H9 (cell line): ENCODE data around the gene FIGNL2. TPM values are rescaled to one million over a fixed set of nuclear protein-coding genes. Genes with fewer than 3 reads are reported as not detected.

Experiments
- DNase-seq: peaks from one replicate; pipeline ENCODE4 v3.0.0-alpha.2; 2017
- H2AFZ ChIP-seq: one replicate; pipeline ENCODE4 v1.6.1; 2013; ENCODE audit warnings: mild to moderate bottlenecking, low read length, control low read depth, moderate library complexity
- H2AK5ac ChIP-seq: 2 replicates; pipeline ENCODE4 v1.6.1; 2013; ENCODE audit warnings: low read length, control low read depth, mixed read lengths; ENCODE audit not compliant: insufficient read length
- H2BK120ac ChIP-seq: one replicate; pipeline ENCODE4 v1.6.1; 2013; ENCODE audit warnings: low read depth, mild to moderate bottlenecking, low read length, control low read depth, inconsistent platforms; ENCODE audit not compliant: poor library complexity, severe bottlenecking
- H2BK12ac ChIP-seq: 2 replicates; pipeline ENCODE4 v1.6.1; 2013; ENCODE audit warnings: low read length, control low read depth, mixed read lengths, low read depth; ENCODE audit not compliant: insufficient read length
- H2BK15ac ChIP-seq: 2 replicates; pipeline ENCODE4 v1.6.1; 2013; ENCODE audit warnings: low read depth, low read length, control low read depth
- H2BK20ac ChIP-seq: one replicate; pipeline ENCODE4 v1.6.1; 2013; ENCODE audit warnings: low read depth, mild to moderate bottlenecking, low read length, control low read depth, inconsistent platforms; ENCODE audit not compliant: poor library complexity, severe bottlenecking
- H2BK5ac ChIP-seq: 2 replicates; pipeline ENCODE4 v1.6.1; 2013; ENCODE audit warnings: low read length, control low read depth, mixed read lengths; ENCODE audit not compliant: insufficient read length
- H3K14ac ChIP-seq: 2 replicates; pipeline ENCODE4 v1.6.1; 2013; ENCODE audit warnings: low read length, control low read depth; ENCODE audit not compliant: insufficient read depth
- H3K18ac ChIP-seq: 2 replicates; pipeline ENCODE4 v1.6.1; 2013; ENCODE audit warnings: low read depth, mild to moderate bottlenecking, mixed read lengths, low read length, control low read depth; ENCODE audit not compliant: insufficient read length
- H3K23ac ChIP-seq: 2 replicates; pipeline ENCODE4 v1.6.1; 2013; ENCODE audit warnings: low read length, control low read depth, mixed read lengths, low read depth; ENCODE audit not compliant: insufficient read length
- H3K23me2 ChIP-seq: 2 replicates; pipeline ENCODE4 v1.6.1; 2013; ENCODE audit warnings: low read depth, mild to moderate bottlenecking, mixed read lengths, low read length, control low read depth; ENCODE audit not compliant: insufficient read length, poor library complexity, severe bottlenecking
- H3K27ac ChIP-seq: 2 replicates; pipeline ENCODE4 v1.5.1; 2013; ENCODE audit warnings: low read length, control low read depth, mixed read lengths, low read depth; ENCODE audit not compliant: insufficient read length
- H3K27me3 ChIP-seq: 2 replicates; pipeline ENCODE4 v1.6.1; 2013; ENCODE audit warnings: low read length, control low read depth, inconsistent platforms; ENCODE audit not compliant: insufficient read depth
- H3K4ac ChIP-seq: 2 replicates; pipeline ENCODE4 v1.6.1; 2013; ENCODE audit warnings: low read depth, mild to moderate bottlenecking, control low read depth, inconsistent platforms, low read length, moderate library complexity
- H3K4me1 ChIP-seq: 2 replicates; pipeline ENCODE4 v1.6.1; 2013; ENCODE audit warnings: low read length, control low read depth, inconsistent platforms; ENCODE audit not compliant: insufficient read depth
- H3K4me2 ChIP-seq: 2 replicates; pipeline ENCODE4 v1.6.1; 2013; ENCODE audit warnings: low read length, control low read depth, mixed read lengths; ENCODE audit not compliant: insufficient read length, insufficient read depth
- H3K56ac ChIP-seq: 2 replicates; pipeline ENCODE4 v1.6.1; 2013; ENCODE audit warnings: low read depth, mild to moderate bottlenecking, mixed read lengths, low read length, control low read depth; ENCODE audit not compliant: insufficient read length
- H3K79me1 ChIP-seq: 2 replicates; pipeline ENCODE4 v1.6.1; 2013; ENCODE audit warnings: low read depth, mild to moderate bottlenecking, moderate library complexity, low read length, control low read depth, inconsistent platforms; ENCODE audit not compliant: insufficient read depth, poor library complexity, severe bottlenecking
- H3K79me2 ChIP-seq: 2 replicates; pipeline ENCODE4 v1.6.1; 2013; ENCODE audit warnings: low read length, control low read depth, inconsistent platforms; ENCODE audit not compliant: insufficient read depth
- H3K9ac ChIP-seq: 2 replicates; pipeline ENCODE4 v1.6.1; 2013; ENCODE audit warnings: low read length, control low read depth, mixed read lengths; ENCODE audit not compliant: insufficient read length; ENCODE audit errors: extremely low read depth
- H3K9me3 ChIP-seq: one replicate; pipeline ENCODE4 v1.6.1; 2013; ENCODE audit warnings: low read depth, low read length, inconsistent platforms; ENCODE audit not compliant: control insufficient read depth
- H3T11ph ChIP-seq: one replicate; pipeline ENCODE4 v1.6.1; 2013; ENCODE audit warnings: mild to moderate bottlenecking, low read length, control low read depth, inconsistent platforms
- H4K20me1 ChIP-seq: one replicate; pipeline ENCODE4 v1.6.1; 2013; ENCODE audit not compliant: control insufficient read depth, insufficient read length, insufficient read depth
- H4K5ac ChIP-seq: 2 replicates; pipeline ENCODE4 v1.6.1; 2013; ENCODE audit warnings: low read depth, mild to moderate bottlenecking, mixed read lengths, low read length, control low read depth; ENCODE audit not compliant: insufficient read length
- H4K8ac ChIP-seq: replicated peaks from 2 replicates; pipeline ENCODE4 v1.6.1; 2013; ENCODE audit warnings: low read length, control low read depth, mixed read lengths, low read depth; ENCODE audit not compliant: insufficient read length
- H4K91ac ChIP-seq: 2 replicates; pipeline ENCODE4 v1.6.1; 2013; ENCODE audit warnings: low read depth, mild to moderate bottlenecking, moderate library complexity, mixed read lengths, low read length, control low read depth; ENCODE audit not compliant: insufficient read length
- H3K27ac Mint-ChIP-seq, 3 experiments: 2 replicates in 2 of 3; 3 replicates in 1 of 3; pipeline ENCODE4 v1.8.0; 2020 to 2021; ENCODE audit warnings: mixed read lengths in 3 of 3, mild to moderate bottlenecking in 1 of 3, moderate library complexity in 1 of 3
- H3K27me3 Mint-ChIP-seq: 2 replicates; pipeline ENCODE4 v1.8.0; 2021; ENCODE audit warnings: low read depth, mild to moderate bottlenecking, moderate library complexity, mixed read lengths
- H3K36me3 Mint-ChIP-seq, 3 experiments: 2 replicates in 2 of 3; 3 replicates in 1 of 3; pipeline ENCODE4 v1.8.0; 2020 to 2021; ENCODE audit warnings: low read depth in 3 of 3, mixed read lengths in 3 of 3; ENCODE audit not compliant: insufficient read depth in 1 of 3
- H3K4me1 Mint-ChIP-seq, 2 experiments: 2 replicates each; pipeline ENCODE4 v1.8.0; 2020; ENCODE audit warnings: mixed read lengths in 2 of 2
- H3K4me3 Mint-ChIP-seq, 2 experiments: 2 replicates in 1 of 2; 3 replicates in 1 of 2; pipeline ENCODE4 v1.8.0; 2020 to 2021; ENCODE audit warnings: mild to moderate bottlenecking in 2 of 2, mixed read lengths in 2 of 2, moderate library complexity in 1 of 2
- H3K9me3 Mint-ChIP-seq, 2 experiments: 2 replicates in 1 of 2; 3 replicates in 1 of 2; pipeline ENCODE4 v1.8.0; 2020; ENCODE audit warnings: mild to moderate bottlenecking in 2 of 2, mixed read lengths in 2 of 2, moderate library complexity in 1 of 2
- CTCF ChIP-seq: fragments of 200-600 bp; sonication (generic); conservative IDR thresholded peaks from 3 replicates; pipeline ENCODE4 v1.8.0; 2021; ENCODE audit warnings: antibody characterized with exemption, mild to moderate bottlenecking
- WGBS: extraction: QIAGEN DNeasy Blood & Tissue Kit; methylation state at CpG from one replicate; pipeline ENCODE4 v1.1.7; 2013; ENCODE audit warnings: missing lambda C conversion rate, low lambda C conversion rate, mixed read lengths; ENCODE audit not compliant: insufficient read length; ENCODE audit errors: extremely low coverage; 5-methylcytosine and 5-hydroxymethylcytosine counted together
- total RNA-seq: library from RNA; stranded (reverse); gene quantifications from 2 replicates; pipeline ENCODE4 v1.2.1, GENCODE V29; 2021

FIGNL2 gene
- total RNA-seq, 1 experiment from 2014 or later = 19.7 TPM

- Histone ChIP-seq H4K20me1 (no peaks in the 10 kb centered on the region), H4K8ac (no peak overlapping the region), H3K14ac (peak overlapping the region; percentile 84), H4K91ac (no peak overlapping the region), H2BK12ac (no peak overlapping the region), H3K56ac (no peak overlapping the region), H2BK15ac (no peak overlapping the region), H2AK5ac (no peak overlapping the region), H3K4me2 (peak overlapping the region; percentile 55), H3K27ac (no peak overlapping the region), H2AFZ (no peak overlapping the region), H3K79me2 (no peaks in the 10 kb centered on the region), H3K4me1 (no peaks in the 10 kb centered on the region), H2BK120ac (no peak overlapping the region), H3K9ac (peak overlapping the region; percentile 20), H3K23me2 (peaks cover 6% of the 10 kb centered on the region), H3K23ac (no peak overlapping the region), H3T11ph (no peak overlapping the region), H3K79me1 (no peaks in the 10 kb centered on the region), H2BK20ac (no peak overlapping the region), H3K4ac (no peak overlapping the region; the same call in 1 of the 2 replicates), H3K27me3 (peaks cover 16% of the 10 kb centered on the region; the same call in 1 of the 2 replicates), H4K5ac (no peak overlapping the region), H3K9me3 (no peaks in the 10 kb centered on the region), H2BK5ac (no peak overlapping the region), H3K18ac (peak overlapping the region; percentile 88)
- Mint-ChIP-seq H3K36me3 (peaks cover 0 to 2% (median 0%) of the 10 kb centered on the region in 3 experiments; a peak in 2 of 7 replicates), H3K27ac (peak overlapping the region; percentile 87 to 97 (median 96)), H3K27me3 (peaks cover 51% of the 10 kb centered on the region), H3K4me3 (peak overlapping the region; percentile 64 to 74), H3K4me1 (peaks cover 31 to 46% of the 10 kb centered on the region in 2 experiments), H3K9me3 (no peaks in the 10 kb centered on the region; a peak in 2 of 5 replicates)
- peak; percentile 93 for DNase-seq
- no peak for TF ChIP-seq CTCF
- WGBS = no CpG with 5 or more reads among the region's 21 CpGs
Measured at GRCh38 chr12:51855586-51856428, 7.3 kb upstream of the FIGNL2 start.
